OCI-LY3 (cell line): ENCODE results near the gene GNA12.

Experiments
- EZH2phosphoT487 ChIP-seq: fragments of 200-600 bp; shearing (Covaris generic); IDR thresholded peaks from 2 replicates; pipeline ENCODE4 v1.6.1; 2018; ENCODE audit warnings: antibody characterized with exemption, mixed run types, low read depth
- TF ChIP-seq, protein P1 (sequence below): fragments of 200-600, 300-600 bp; sonication (generic); IDR thresholded peaks from 2 replicates; pipeline ENCODE4 v1.5.1; 2014; ENCODE audit warnings: antibody characterized with exemption, low read length, low read depth

DNA sequence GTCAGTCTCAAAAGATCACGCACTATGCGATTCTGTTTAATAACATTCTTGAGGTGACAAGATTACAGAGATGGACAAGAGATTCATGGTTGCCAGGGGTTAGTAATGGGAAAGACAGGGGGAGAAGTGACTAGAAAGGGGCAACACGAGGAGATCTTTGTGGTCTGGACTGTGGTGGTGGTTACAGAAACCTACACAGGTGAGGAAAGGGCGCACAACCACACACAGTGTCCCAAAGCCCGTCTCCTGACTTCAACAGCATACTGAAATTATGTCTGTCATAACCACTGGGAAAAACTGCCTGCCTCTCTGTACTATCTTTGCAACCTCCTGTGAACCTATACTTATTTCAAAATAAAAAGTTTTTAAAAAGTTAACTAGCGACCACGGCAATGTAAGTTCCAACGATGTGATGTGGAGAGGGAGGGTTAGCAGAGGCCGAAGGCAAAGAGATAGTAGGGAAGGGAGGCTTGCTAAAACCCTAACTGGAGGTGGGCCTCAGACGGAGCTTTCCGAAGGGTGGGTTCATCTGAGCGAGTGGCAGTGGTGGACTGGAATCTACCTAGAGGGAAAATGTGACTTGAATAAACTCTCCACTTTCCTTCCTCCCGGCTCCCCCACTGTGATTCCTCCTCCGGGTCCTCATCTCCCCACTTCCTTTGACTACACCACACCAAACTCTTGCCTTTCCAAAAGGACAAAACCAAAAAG, 43.7 kb downstream of the GNA12 start:
- no peak for TF ChIP-seq EZH2phosphoT487
- TF ChIP-seq, protein P1, sequence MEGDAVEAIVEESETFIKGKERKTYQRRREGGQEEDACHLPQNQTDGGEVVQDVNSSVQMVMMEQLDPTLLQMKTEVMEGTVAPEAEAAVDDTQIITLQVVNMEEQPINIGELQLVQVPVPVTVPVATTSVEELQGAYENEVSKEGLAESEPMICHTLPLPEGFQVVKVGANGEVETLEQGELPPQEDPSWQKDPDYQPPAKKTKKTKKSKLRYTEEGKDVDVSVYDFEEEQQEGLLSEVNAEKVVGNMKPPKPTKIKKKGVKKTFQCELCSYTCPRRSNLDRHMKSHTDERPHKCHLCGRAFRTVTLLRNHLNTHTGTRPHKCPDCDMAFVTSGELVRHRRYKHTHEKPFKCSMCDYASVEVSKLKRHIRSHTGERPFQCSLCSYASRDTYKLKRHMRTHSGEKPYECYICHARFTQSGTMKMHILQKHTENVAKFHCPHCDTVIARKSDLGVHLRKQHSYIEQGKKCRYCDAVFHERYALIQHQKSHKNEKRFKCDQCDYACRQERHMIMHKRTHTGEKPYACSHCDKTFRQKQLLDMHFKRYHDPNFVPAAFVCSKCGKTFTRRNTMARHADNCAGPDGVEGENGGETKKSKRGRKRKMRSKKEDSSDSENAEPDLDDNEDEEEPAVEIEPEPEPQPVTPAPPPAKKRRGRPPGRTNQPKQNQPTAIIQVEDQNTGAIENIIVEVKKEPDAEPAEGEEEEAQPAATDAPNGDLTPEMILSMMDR: no peak
